Inflammatory macrophage treated with lipopolysaccharide for 4 hours (primary cell): ENCODE measurements around the gene SCG2.

Experiments
- DNase-seq: peaks from one replicate; pipeline ENCODE4 v3.0.0-alpha.2; 2020

The SCG2 gene, protein sequence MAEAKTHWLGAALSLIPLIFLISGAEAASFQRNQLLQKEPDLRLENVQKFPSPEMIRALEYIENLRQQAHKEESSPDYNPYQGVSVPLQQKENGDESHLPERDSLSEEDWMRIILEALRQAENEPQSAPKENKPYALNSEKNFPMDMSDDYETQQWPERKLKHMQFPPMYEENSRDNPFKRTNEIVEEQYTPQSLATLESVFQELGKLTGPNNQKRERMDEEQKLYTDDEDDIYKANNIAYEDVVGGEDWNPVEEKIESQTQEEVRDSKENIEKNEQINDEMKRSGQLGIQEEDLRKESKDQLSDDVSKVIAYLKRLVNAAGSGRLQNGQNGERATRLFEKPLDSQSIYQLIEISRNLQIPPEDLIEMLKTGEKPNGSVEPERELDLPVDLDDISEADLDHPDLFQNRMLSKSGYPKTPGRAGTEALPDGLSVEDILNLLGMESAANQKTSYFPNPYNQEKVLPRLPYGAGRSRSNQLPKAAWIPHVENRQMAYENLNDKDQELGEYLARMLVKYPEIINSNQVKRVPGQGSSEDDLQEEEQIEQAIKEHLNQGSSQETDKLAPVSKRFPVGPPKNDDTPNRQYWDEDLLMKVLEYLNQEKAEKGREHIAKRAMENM

DNA sequence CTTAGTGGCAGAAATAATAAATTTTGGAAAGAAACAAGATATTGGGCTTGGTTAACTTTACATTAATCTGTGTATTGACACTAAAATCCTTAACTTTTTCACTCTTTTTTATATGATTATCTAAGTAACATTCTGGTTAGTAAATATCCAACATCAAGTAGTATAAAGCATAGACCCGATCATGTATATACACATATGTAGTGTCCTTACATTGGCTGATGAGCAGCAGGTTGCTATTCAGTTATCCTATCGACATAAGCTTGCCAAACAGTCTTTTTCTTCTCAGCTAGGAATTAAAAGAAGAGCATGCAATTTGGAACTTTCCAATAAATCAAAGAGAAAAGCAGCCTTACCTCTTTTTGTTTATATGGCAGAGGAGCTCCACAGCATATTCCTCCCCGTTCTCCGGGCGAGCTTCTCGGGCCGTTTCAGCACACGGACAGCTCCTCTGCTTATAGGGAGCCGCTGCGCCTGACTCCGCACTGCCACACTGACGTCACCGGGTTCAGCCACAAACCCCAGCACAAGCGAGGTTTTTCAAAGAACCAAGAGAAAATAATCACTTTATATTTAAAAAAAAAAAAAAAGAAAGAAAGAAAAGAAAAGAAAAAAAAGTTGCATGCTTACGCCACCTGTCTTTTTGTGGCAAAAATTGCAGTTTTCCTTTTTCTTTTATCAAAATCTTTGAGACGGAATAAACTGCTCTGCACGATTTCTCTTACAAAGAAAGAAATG, at the start of gene SCG2:
SCG2 (minus strand) TSS at position 430 of the 735 bp plus-strand sequence. CDS start 3,079 bp downstream, outside the sequence.
- peak; percentile 50 for DNase-seq

DNA sequence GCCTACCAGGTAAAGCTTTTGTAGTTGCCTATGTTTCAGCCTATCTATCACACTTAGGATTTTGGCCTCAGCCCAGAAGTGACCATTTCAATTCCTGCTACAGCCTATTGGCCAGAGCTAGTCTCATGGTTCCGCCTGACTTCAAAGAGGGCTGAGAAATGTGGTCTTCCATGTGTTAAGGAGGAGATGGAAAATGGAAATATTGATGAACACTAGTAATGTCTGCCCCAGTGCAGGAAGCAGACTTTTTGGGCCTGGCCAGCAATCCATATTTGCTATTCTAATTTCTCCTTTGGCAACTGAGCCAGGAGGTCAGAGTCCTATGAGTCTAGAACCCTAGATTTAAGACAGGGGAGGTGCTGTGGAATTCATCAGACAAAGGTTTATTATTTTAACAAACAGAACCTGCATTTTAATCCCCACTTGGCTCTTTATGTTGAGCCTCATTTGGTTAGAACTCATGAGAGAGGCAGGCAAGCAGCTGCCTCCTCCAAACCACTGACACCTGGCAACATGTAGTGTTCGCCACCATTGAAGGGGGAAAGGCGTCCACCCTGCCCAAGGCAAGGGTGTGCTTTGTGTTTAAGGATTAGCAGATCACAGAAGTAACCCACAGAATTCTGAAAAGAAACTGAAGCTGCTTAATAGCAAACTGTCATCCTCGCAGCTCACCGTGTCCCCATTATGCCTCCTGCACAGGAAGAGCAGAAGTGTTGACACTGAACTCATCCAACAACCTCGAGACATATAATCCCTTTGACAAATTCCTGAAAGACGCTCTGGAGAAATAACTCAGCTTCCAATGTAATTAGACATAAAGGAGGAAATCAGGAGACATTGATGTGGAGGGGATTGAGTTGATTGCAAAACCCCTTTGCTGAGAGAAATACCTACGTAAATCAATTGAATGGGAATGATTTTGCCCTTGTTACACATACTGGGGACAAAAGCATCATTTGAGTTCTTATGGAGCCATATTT, 47.7 kb upstream of the SCG2 start:
- DNase-seq, result no peak

DNA sequence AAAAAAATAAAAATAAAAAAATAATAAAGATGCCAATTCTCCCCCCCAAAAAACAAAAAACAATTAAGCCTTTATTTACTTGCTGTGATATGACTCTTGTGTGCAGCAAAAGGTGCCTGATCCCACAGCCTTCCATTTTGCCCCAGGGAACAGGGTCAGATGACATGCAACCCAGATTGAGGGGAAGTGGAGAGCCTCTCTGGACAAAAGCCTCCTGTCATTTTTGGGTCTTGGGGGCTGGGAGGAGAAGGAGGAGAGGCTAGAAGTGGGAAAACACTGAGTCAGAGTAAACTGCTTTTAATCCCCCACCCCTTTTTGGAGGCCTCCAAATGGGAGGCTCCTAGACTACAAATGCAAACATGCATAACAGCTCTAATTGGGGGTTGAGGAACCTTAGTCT, 46.6 kb upstream of the SCG2 start:
- DNase-seq, result no peak

- no peak for DNase-seq
These were observed 45.2 kb upstream of the SCG2 start for GRCh38 chr2:223647258-223647952.

DNA sequence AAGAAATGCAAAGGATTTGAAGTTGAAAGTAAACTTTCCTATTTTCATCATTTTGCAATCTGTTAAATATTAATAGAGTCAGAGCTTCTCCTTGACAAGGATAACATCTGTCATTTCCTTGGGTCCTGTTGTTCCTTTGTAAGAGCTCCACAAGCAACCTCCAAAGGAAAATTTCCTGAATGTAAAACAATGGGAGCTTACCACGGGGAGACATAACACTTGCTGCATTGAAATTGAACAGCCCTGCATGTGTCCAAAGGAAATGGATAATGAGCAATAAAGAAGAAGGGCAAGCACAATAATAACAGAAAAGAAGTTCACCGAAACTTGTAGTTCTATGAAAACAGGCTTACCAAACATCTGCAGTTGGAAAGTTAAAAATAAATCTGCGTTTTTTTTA, 42.0 kb upstream of the SCG2 start:
- no peak for DNase-seq

DNA sequence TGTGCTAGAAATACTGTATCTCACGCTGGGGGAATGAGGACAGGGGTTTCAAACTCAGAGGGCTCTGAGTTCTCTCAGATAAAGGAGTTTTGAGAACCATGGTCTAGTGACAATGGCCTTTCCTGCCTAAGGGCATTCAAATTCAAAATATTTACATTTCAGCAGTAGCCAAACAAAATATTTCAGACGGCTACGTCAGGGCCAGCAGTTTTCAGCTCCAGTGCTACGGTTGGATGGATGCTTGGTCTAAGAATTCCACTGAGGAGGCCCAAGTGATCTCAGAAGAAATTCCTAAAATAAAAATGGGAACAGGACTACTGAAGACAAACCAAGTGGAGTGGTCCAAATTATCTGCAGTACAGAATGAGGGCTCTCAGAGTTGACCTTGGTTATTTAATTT, 41.1 kb upstream of the SCG2 start:
- DNase-seq, result no peak

DNA sequence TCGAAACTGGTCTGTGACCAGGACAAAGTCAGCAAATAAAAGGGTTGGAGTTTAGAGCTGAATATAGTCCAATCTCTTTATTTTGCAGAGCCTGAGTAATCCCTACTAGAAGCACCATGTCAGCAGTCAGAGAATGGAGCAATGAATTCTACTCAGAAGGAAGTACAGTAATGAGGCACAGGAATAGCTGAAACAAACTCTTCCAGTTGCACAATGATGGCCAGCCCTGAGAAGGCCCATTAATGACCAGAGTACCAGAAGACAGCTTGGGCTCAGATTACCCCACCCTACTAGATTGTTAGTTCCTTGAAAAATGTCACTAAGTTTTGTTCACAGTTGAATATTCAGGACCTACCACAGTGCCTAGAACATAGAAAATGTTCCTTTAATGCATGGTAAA, 40.3 kb upstream of the SCG2 start:
- peak; percentile 25 for DNase-seq

DNA sequence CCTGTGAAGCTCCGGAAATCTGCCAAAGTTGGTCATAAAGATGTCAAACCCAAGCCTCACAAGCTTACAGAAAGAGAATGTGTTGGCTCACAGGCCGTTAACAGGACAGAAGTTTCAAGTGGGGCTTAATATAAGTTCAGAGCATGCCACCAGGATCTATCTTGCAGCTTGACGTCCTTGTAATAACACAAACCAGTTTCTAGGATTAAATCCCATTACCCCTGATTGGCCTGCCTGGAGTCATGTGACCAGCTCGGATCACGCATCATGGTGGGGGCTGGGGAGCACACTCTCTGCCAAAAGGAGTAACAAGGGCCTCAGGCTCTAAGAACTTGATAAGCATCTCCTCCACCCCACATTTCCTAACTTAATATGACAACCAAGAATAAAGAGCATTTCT, 38.9 kb upstream of the SCG2 start:
- DNase-seq, result no peak

DNA sequence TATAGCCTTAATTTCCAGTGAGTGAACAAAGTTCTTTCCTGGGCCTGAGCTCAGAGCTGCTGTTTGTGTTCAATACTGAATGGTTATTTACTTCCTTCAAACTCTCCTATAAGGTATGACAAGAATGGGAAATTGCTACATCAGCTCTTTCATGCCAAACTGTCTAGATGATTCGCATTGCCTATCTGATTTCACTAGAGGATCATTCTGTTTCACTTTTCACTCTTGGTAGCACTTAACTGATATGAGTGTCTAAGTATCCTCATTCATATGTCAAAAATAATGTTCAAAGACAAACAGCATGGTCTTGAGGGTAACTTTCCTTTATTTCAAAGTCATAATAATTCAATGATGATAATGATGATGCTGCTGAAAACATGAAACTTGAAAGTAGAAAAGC, 32.9 kb upstream of the SCG2 start:
- no peak for DNase-seq

- DNase-seq, result no peak
These were observed 32.1 kb upstream of the SCG2 start for GRCh38 chr2:223634238-223634637.

- DNase-seq, result no peak
These were observed 31.5 kb upstream of the SCG2 start for GRCh38 chr2:223633656-223634055.

- no peak for DNase-seq
These were observed 30.7 kb upstream of the SCG2 start for GRCh38 chr2:223632826-223633225.

- no peak for DNase-seq
These were observed 24.6 kb upstream of the SCG2 start for GRCh38 chr2:223626716-223627115.

DNA sequence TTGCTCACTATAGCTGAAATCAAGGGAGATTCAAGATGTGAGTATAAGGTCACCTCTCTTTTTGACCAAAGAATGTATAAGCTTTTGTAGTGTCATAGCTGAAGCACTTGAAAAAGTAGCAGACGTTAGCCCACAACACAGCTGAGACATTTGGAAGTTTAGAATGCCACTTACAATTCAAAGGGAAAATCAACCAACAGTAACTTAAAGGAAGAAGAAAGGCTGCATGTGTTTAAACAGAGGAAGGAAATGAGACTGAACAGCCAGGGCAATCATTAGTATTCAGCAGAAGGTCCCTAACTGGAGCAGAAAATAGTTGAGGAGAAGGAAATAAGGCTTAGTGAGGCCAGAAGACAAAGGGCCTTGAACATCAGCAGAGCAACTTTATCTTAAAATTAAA, 23.5 kb upstream of the SCG2 start:
- DNase-seq, result no peak

- DNase-seq, result no peak
These were observed 19.7 kb upstream of the SCG2 start for GRCh38 chr2:223621901-223622300.

GRCh38 chr2:223619486-223620129, 17.4 kb upstream of the SCG2 start:
- DNase-seq, result no peak

- DNase-seq, result no peak
These were observed 16.2 kb upstream of the SCG2 start for GRCh38 chr2:223618172-223619035.

- no peak for DNase-seq
These were observed 12.4 kb upstream of the SCG2 start for GRCh38 chr2:223614534-223614933.

GRCh38 chr2:223613017-223613950, 11.1 kb upstream of the SCG2 start:
- no peak for DNase-seq
